Gastroesophageal sphincter (tissue), 4 donors: ENCODE data around the gene IL2RA. TPM values are rescaled to one million over a fixed set of nuclear protein-coding genes. Genes with fewer than 3 reads are reported as not detected.

ENCODE experiments used
- ATAC-seq: fragments of 150-250 bp; one replicate; pipeline ENCODE4 v1.9.1; 2016; ENCODE audit warnings: mild to moderate bottlenecking, moderate library complexity
- H3K27ac ChIP-seq, 4 donors: fragments of 200-600 bp; sonication (generic) in 3 of 4; 1 replicate in 3 of 4; 2 replicates in 1 of 4; pipeline ENCODE4 v1.5.1; 2016 to 2019
- H3K27me3 ChIP-seq: fragments of 200-600 bp; sonication (generic); one replicate; pipeline ENCODE4 v1.5.1; 2019
- H3K36me3 ChIP-seq, 2 donors: fragments of 200-600 bp; sonication (generic); one replicate each; pipeline ENCODE4 v1.5.1; 2019; ENCODE audit warnings: control low read depth in 1 of 2
- H3K4me1 ChIP-seq, 3 donors: fragments of 200-600 bp; sonication (generic); 1 replicate in 2 of 3; 2 replicates in 1 of 3; pipeline ENCODE4 v1.5.1; 2016 to 2019; ENCODE audit warnings: control low read depth in 2 of 3
- H3K4me3 ChIP-seq, 2 donors: fragments of 200-600 bp; sonication (generic); one replicate each; pipeline ENCODE4 v1.5.1; 2019; ENCODE audit warnings: mild to moderate bottlenecking in 1 of 2, moderate library complexity in 1 of 2
- H3K9me3 ChIP-seq, 3 donors: fragments of 200-600 bp; sonication (generic); one replicate each; pipeline ENCODE4 v1.5.1; 2017 to 2019; ENCODE audit warnings: control low read depth in 2 of 3
- CTCF ChIP-seq, 4 experiments: fragments of 200-600 bp in 2 of 4; fragments of 450-650 bp in 2 of 4; sonication (generic) in 1 of 4; IDR thresholded peaks; one replicate each; pipeline ENCODE4 v1.5.1; 2017 to 2019; ENCODE audit warnings: antibody characterized with exemption in 4 of 4, mild to moderate bottlenecking in 2 of 4, moderate library complexity in 2 of 4
- EP300 ChIP-seq: sonication (generic); formaldehyde crosslinking; IDR thresholded peaks from one replicate; pipeline ENCODE4 v1.6.1; 2017; ENCODE audit warnings: antibody characterized with exemption, mild to moderate bottlenecking
- POLR2A ChIP-seq, 2 donors: fragments of 450-650 bp; IDR thresholded peaks; one replicate each; pipeline ENCODE4 v1.6.1; 2017; ENCODE audit warnings: antibody characterized with exemption in 2 of 2, mild to moderate bottlenecking in 2 of 2, moderate library complexity in 1 of 2
- POLR2AphosphoS5 ChIP-seq: sonication (generic); formaldehyde crosslinking; IDR thresholded peaks from one replicate; pipeline ENCODE4 v1.6.1; 2017; ENCODE audit warnings: antibody characterized with exemption
- WGBS, 2 donors: methylation state at CpG; one replicate each; pipeline ENCODE4 v1.1.5; 2018; ENCODE audit warnings: low coverage in 1 of 2; 5-methylcytosine and 5-hydroxymethylcytosine counted together
- total RNA-seq, 4 donors: library from RNA; depleted of rRNA; stranded (reverse); fragments of >200 nt; gene quantifications; one replicate each; pipeline ENCODE4 v1.1.0, GENCODE V29; 2016

The IL2RA gene
- total RNA-seq, 4 donors from 2014 or later: 0.31 to 16.3 (median 0.50) TPM

DNA sequence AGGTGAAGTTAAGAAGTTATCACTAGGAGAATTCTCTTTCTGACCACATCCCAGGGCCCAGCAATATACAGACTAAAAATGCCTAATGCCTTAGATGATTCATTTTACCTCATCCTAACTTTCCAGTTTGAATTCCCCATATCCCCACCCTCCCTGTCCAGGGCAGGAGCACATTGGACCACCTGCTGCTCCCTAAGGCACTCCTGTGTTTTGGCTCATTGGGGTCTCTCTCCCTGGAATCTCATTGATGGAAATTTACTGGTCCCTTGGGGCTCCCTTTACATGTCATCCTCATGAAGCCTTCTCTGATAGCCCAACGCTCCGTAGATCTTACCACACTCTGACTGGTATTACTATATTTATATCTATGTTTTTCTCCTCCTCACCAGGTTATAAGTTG lies 2.7 kb downstream of the IL2RA start:
- no peak for TF ChIP-seq CTCF (IDR thresholded peaks at IDR 0.05)
- TF ChIP-seq POLR2AphosphoS5: no peak
- no peak for TF ChIP-seq POLR2A (IDR thresholded peaks at IDR 0.05)
- no peak for TF ChIP-seq EP300
- 80 to 83% methylated on average over 2 of the region's 2 CpGs for WGBS, 2 donors
- no peaks in the 10 kb centered on the region for H3K9me3 ChIP-seq
- H3K27me3 ChIP-seq: peaks cover 12% of the 10 kb centered on the region
- H3K4me1 ChIP-seq: no peaks in the 10 kb centered on the region
- no peak overlapping the region for H3K27ac ChIP-seq
- ATAC-seq: no peak
- no peaks in the 10 kb centered on the region for H3K36me3 ChIP-seq
- H3K4me3 ChIP-seq: no peak overlapping the region

DNA sequence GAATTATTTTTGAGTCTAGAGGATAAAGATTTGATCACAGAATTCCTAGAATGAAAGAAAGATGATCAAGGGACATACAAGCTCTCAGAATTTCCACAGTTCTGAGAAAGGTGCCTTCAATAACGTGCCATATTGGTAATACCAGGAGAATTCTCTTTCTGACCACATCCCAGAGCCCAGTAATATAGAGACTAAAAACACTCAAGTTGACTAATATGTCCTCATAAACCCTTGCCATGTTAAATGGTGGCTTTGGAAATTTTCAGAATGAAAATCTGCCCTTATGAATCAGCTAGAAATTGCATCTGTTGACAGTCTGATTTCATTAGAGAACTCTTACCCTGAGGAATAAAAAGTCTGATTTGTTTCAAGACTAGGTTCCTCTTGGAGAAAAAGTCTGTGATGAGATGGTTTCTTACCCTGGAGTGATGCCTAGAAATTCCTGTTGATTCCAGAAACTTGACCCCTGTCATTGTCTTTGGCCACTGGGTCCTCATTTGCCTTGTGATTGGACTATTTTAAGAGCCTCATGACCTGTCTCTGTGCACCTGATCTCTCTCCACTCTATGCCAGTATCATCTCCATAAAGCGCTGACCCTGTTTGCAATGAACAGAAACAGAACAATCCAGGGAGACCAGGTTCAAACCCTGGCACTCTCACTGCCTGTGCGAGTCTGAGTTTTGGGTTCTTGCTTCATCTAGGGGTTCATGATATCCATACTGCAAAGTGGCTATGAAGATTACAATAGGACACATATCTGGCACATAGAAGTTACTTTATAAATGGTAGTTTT lies 3.3 kb downstream of the IL2RA start:
- Histone ChIP-seq H3K9me3 (no peaks in the 10 kb centered on the region), H3K4me3 (no peak overlapping the region), H3K4me1 (peaks cover 0 to under 1% (median 0%) of the 10 kb centered on the region in 3 donors), H3K27ac (no peak overlapping the region), H3K36me3 (no peaks in the 10 kb centered on the region), H3K27me3 (peaks cover 15% of the 10 kb centered on the region)
- no peak for ATAC-seq
- no peak for TF ChIP-seq EP300
- TF ChIP-seq POLR2AphosphoS5: no peak
- no peak for TF ChIP-seq CTCF (IDR thresholded peaks at IDR 0.05)
- TF ChIP-seq POLR2A (IDR thresholded peaks at IDR 0.05): no peak
- 95 to 100% methylated on average over 1 to 3 of the region's 3 CpGs for WGBS, 2 donors

- 89% methylated on average over 5 of the region's 5 CpGs; no CpG with 5 or more reads in 1 of the 2 donors for WGBS, 2 donors
Measured at GRCh38 chr10:6056411-6057135, 5.6 kb downstream of the IL2RA start.

DNA sequence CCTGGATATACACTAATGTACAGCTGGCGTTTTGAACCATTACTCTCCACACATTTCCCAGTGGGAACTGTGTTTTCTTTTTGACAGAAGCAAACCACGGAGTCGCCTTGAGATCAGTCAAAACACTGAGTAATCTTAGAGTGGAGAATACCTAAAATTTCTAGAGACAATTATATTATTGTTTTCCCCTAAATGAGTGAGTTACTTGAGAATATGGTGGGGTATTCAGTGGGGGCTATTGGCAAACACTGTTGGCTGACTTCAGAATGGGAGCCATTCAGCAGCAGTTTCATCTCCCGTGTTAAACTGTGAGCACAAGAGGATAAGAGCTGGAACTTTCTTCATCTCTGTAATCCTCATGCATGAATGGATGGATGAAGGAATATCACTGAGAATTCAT lies 6.2 kb downstream of the IL2RA start:
- no peak for TF ChIP-seq POLR2AphosphoS5
- no peak for TF ChIP-seq CTCF (IDR thresholded peaks at IDR 0.05)
- TF ChIP-seq EP300: no peak
- TF ChIP-seq POLR2A (IDR thresholded peaks at IDR 0.05): no peak
- Histone ChIP-seq H3K27me3 (peaks cover 18% of the 10 kb centered on the region), H3K4me1 (peaks cover 0 to 28% (median 0%) of the 10 kb centered on the region in 3 donors), H3K36me3 (no peaks in the 10 kb centered on the region), H3K4me3 (no peak overlapping the region), H3K9me3 (no peaks in the 10 kb centered on the region), H3K27ac (no peak overlapping the region)
- ATAC-seq: no peak
- 67 to 81% methylated on average over 1 to 3 of the region's 4 CpGs for WGBS, 2 donors

More at GRCh38 chr10:6056411-6057135, 5.6 kb downstream of the IL2RA start:
- Histone ChIP-seq H3K27ac (no peak overlapping the region), H3K9me3 (no peaks in the 10 kb centered on the region), H3K4me3 (no peak overlapping the region), H3K27me3 (peaks cover 18% of the 10 kb centered on the region), H3K4me1 (peaks cover 0 to 21% (median 0%) of the 10 kb centered on the region in 3 donors), H3K36me3 (no peaks in the 10 kb centered on the region)
- no peak for ATAC-seq
- TF ChIP-seq POLR2A (IDR thresholded peaks at IDR 0.05) (no peak), POLR2AphosphoS5 (no peak), EP300 (no peak), CTCF (IDR thresholded peaks at IDR 0.05) (no peak)
